PFSK-1 (cell line): ENCODE measurements around the gene TUSC7.

Experiments used
- FOXP2 ChIP-seq: optimal IDR thresholded peaks from 2 replicates; pipeline ENCODE3; 2011; ENCODE audit warnings: borderline replicate concordance, control low read depth, inconsistent platforms; ENCODE audit not compliant: insufficient read depth; ENCODE audit errors: extremely low read length, extremely low read depth
- POLR2AphosphoS5 ChIP-seq: IDR thresholded peaks from 2 replicates; pipeline ENCODE4 v1.6.1; 2012; ENCODE audit warnings: low read depth, mild to moderate bottlenecking, control low read depth, low read length, moderate library complexity
- REST ChIP-seq, 2 experiments: IDR thresholded peaks; 2 replicates each; pipeline versions ENCODE4 v1.6.1 to v1.8.0; 2011 to 2012; ENCODE audit warnings: low read depth in 2 of 2, low read length in 2 of 2, control low read depth in 1 of 2, inconsistent platforms in 1 of 2, mild to moderate bottlenecking in 1 of 2, moderate library complexity in 1 of 2; ENCODE audit not compliant: insufficient read depth in 1 of 2
- SIN3A ChIP-seq: IDR thresholded peaks from 2 replicates; pipeline ENCODE4 v1.6.1; 2012; ENCODE audit warnings: mild to moderate bottlenecking, low read length, moderate library complexity, borderline replicate concordance; ENCODE audit not compliant: insufficient read depth
- TAF1 ChIP-seq: IDR thresholded peaks from 2 replicates; pipeline ENCODE4 v1.6.1; 2012; ENCODE audit warnings: low read length, control low read depth, borderline replicate concordance; ENCODE audit not compliant: insufficient read depth

Gene TUSC7

GRCh38 chr3:116759316-116759715 lies 49.7 kb downstream of the TUSC7 start:
- no peak for TF ChIP-seq SIN3A
- no peak for TF ChIP-seq FOXP2
- no peak for TF ChIP-seq TAF1
- TF ChIP-seq REST (IDR thresholded peaks at IDR 0.05; ENCODE audit: insufficient read depth in 1 of 2, low read depth in 2 of 2, low read length in 2 of 2), result no peak
- no peak for TF ChIP-seq POLR2AphosphoS5
